ENCODE data around the gene RNF144B. TPM values are rescaled to one million over a fixed set of nuclear protein-coding genes. Genes with fewer than 3 reads are reported as not detected.

Gene RNF144B
- total and polyA plus RNA-seq, 2 experiments from 2014 or later: 4.2 to 9.0 TPM

DNA sequence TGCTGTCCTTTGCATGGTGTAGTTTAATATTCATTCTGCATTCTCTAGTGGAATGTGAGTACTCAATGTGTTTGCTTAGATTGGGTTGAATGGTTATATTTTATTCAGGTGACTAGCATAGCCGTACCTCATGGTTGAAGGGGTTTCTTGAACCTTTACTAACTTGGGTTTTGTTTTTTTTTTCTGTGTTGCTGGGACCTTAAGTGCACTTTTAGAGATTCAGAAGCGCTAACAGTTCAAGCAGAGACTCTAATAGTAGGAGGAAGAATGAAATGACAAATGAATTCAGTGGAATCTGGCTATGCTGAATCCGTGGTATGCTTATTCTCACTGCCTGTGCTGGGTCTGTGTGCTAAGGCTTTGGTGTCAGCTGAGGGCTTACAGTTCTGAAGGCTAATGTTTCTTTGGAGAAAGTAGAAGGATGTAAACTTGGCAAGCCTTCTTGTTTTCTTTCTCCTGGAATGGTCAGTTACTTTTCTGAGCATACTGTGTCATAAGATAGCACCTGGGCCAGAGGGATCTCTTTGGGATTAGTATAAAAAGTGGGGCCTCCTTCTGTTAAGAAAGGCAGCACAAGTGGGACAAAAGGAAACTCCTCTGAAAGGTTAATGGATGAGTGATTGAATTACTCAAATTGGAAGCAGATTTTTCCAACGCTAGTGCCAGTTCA lies 28.7 kb downstream of the RNF144B start (continued):
- TF ChIP-seq, protein P1, sequence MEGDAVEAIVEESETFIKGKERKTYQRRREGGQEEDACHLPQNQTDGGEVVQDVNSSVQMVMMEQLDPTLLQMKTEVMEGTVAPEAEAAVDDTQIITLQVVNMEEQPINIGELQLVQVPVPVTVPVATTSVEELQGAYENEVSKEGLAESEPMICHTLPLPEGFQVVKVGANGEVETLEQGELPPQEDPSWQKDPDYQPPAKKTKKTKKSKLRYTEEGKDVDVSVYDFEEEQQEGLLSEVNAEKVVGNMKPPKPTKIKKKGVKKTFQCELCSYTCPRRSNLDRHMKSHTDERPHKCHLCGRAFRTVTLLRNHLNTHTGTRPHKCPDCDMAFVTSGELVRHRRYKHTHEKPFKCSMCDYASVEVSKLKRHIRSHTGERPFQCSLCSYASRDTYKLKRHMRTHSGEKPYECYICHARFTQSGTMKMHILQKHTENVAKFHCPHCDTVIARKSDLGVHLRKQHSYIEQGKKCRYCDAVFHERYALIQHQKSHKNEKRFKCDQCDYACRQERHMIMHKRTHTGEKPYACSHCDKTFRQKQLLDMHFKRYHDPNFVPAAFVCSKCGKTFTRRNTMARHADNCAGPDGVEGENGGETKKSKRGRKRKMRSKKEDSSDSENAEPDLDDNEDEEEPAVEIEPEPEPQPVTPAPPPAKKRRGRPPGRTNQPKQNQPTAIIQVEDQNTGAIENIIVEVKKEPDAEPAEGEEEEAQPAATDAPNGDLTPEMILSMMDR (conservative IDR thresholded peaks at IDR 0.05; ENCODE audit: low read depth in 2 of 2): no peak
- TF ChIP-seq, protein P2, sequence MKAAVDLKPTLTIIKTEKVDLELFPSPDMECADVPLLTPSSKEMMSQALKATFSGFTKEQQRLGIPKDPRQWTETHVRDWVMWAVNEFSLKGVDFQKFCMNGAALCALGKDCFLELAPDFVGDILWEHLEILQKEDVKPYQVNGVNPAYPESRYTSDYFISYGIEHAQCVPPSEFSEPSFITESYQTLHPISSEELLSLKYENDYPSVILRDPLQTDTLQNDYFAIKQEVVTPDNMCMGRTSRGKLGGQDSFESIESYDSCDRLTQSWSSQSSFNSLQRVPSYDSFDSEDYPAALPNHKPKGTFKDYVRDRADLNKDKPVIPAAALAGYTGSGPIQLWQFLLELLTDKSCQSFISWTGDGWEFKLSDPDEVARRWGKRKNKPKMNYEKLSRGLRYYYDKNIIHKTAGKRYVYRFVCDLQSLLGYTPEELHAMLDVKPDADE (IDR thresholded peaks at IDR 0.05): no peak
- TF ChIP-seq CREB1 (CRISPR knock-in tag; IDR thresholded peaks at IDR 0.05; ENCODE audit: low read depth): no peak
- TF ChIP-seq JUNB (IDR thresholded peaks at IDR 0.05; ENCODE audit: unreplicated experiment): no peak
- TF ChIP-seq STAT1 (IDR thresholded peaks at IDR 0.05; ENCODE audit: unreplicated experiment): no peak
- no peak for TF ChIP-seq ZNF114 (CRISPR knock-in tag; IDR thresholded peaks at IDR 0.05)

DNA sequence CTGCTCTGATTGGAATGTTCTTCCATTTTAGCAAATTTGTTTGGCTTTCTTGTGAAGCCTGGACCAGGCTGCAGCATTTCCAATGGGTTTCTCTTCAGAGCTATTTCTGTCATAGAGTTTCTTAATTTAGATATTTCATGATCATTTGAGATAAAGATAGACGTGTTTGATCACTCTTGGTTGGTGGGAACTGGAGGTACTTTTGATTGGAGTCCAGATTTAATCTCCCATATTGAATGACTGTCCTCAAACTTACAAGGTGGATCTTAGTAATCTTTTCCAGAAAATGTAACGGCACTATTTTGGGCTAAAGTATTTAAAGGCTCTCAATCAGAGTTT lies 29.2 kb downstream of the RNF144B start:
- Histone ChIP-seq H3K4me3 (no peak overlapping the region), H3K9me2 (ENCODE audit: insufficient read depth) (no peaks in the 10 kb centered on the region; the same call in 1 of the 2 replicates), H3K4me2 (no peak overlapping the region), H2AFZ (no peak overlapping the region), H3K79me2 (replicated peaks; ENCODE audit: insufficient read depth) (0 out of 2 replicates have a peak, but pooled peaks cover 3% of the 10 kb centered on the region), H3K27me3 (ENCODE audit: insufficient read depth) (no peaks in the 10 kb centered on the region), H3K36me3 (ENCODE audit: insufficient read depth) (no peaks in the 10 kb centered on the region), H3K4me1 (ENCODE audit: insufficient read depth) (no peaks in the 10 kb centered on the region; the same call in 1 of the 2 replicates), H4K20me1 (replicated peaks; ENCODE audit: insufficient read depth) (no peaks in the 10 kb centered on the region), H3F3A (replicated peaks; ENCODE audit: low read depth) (no peaks in the 10 kb centered on the region), H3K27ac (ENCODE audit: low read depth) (no peak overlapping the region)
- Mint-ChIP-seq H3K36me3 (ENCODE audit: low read depth) (no peaks in the 10 kb centered on the region), H3K27ac (no peak overlapping the region), H3K9me3 (no peaks in the 10 kb centered on the region), H3K4me3 (no peak overlapping the region), H3K27me3 (ENCODE audit: insufficient read depth, low read depth, poor library complexity) (no peaks in the 10 kb centered on the region), H3K4me1 (0 out of 3 replicates have a peak, but pooled peaks cover 3% of the 10 kb centered on the region)
- DNase-seq (ENCODE audit: low spot score) (no peak), ATAC-seq (no peak)
- TF ChIP-seq ZNF331 (CRISPR knock-in tag; IDR thresholded peaks at IDR 0.05; ENCODE audit: low read depth) (no peak), CREB1 (CRISPR knock-in tag; IDR thresholded peaks at IDR 0.05; ENCODE audit: low read depth) (no peak), EZH2 (IDR thresholded peaks at IDR 0.05; ENCODE audit: low read depth, unreplicated experiment) (no peak), JUNB (IDR thresholded peaks at IDR 0.05; ENCODE audit: unreplicated experiment) (no peak)
- TF ChIP-seq, protein P3, sequence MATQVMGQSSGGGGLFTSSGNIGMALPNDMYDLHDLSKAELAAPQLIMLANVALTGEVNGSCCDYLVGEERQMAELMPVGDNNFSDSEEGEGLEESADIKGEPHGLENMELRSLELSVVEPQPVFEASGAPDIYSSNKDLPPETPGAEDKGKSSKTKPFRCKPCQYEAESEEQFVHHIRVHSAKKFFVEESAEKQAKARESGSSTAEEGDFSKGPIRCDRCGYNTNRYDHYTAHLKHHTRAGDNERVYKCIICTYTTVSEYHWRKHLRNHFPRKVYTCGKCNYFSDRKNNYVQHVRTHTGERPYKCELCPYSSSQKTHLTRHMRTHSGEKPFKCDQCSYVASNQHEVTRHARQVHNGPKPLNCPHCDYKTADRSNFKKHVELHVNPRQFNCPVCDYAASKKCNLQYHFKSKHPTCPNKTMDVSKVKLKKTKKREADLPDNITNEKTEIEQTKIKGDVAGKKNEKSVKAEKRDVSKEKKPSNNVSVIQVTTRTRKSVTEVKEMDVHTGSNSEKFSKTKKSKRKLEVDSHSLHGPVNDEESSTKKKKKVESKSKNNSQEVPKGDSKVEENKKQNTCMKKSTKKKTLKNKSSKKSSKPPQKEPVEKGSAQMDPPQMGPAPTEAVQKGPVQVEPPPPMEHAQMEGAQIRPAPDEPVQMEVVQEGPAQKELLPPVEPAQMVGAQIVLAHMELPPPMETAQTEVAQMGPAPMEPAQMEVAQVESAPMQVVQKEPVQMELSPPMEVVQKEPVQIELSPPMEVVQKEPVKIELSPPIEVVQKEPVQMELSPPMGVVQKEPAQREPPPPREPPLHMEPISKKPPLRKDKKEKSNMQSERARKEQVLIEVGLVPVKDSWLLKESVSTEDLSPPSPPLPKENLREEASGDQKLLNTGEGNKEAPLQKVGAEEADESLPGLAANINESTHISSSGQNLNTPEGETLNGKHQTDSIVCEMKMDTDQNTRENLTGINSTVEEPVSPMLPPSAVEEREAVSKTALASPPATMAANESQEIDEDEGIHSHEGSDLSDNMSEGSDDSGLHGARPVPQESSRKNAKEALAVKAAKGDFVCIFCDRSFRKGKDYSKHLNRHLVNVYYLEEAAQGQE (IDR thresholded peaks at IDR 0.05; ENCODE audit: unreplicated experiment): no peak
- TF ChIP-seq, protein P2 (IDR thresholded peaks at IDR 0.05): no peak
- TF ChIP-seq, protein P1 (conservative IDR thresholded peaks at IDR 0.05; ENCODE audit: low read depth in 2 of 2): no peak
